H9 (cell line): ENCODE results near the gene GSG1L. TPM values are rescaled to one million over a fixed set of nuclear protein-coding genes. Genes with fewer than 3 reads are reported as not detected.

Experiments
- DNase-seq: peaks from one replicate; pipeline ENCODE4 v3.0.0-alpha.2; 2017
- H2AFZ ChIP-seq: one replicate; pipeline ENCODE4 v1.6.1; 2013; ENCODE audit warnings: mild to moderate bottlenecking, low read length, control low read depth, moderate library complexity
- H2AK5ac ChIP-seq: 2 replicates; pipeline ENCODE4 v1.6.1; 2013; ENCODE audit warnings: low read length, control low read depth, mixed read lengths; ENCODE audit not compliant: insufficient read length
- H2BK120ac ChIP-seq: one replicate; pipeline ENCODE4 v1.6.1; 2013; ENCODE audit warnings: low read depth, mild to moderate bottlenecking, low read length, control low read depth, inconsistent platforms; ENCODE audit not compliant: poor library complexity, severe bottlenecking
- H2BK12ac ChIP-seq: 2 replicates; pipeline ENCODE4 v1.6.1; 2013; ENCODE audit warnings: low read length, control low read depth, mixed read lengths, low read depth; ENCODE audit not compliant: insufficient read length
- H2BK15ac ChIP-seq: 2 replicates; pipeline ENCODE4 v1.6.1; 2013; ENCODE audit warnings: low read depth, low read length, control low read depth
- H2BK20ac ChIP-seq: one replicate; pipeline ENCODE4 v1.6.1; 2013; ENCODE audit warnings: low read depth, mild to moderate bottlenecking, low read length, control low read depth, inconsistent platforms; ENCODE audit not compliant: poor library complexity, severe bottlenecking
- H2BK5ac ChIP-seq: 2 replicates; pipeline ENCODE4 v1.6.1; 2013; ENCODE audit warnings: low read length, control low read depth, mixed read lengths; ENCODE audit not compliant: insufficient read length
- H3K14ac ChIP-seq: 2 replicates; pipeline ENCODE4 v1.6.1; 2013; ENCODE audit warnings: low read length, control low read depth; ENCODE audit not compliant: insufficient read depth
- H3K18ac ChIP-seq: 2 replicates; pipeline ENCODE4 v1.6.1; 2013; ENCODE audit warnings: low read depth, mild to moderate bottlenecking, mixed read lengths, low read length, control low read depth; ENCODE audit not compliant: insufficient read length
- H3K23ac ChIP-seq: 2 replicates; pipeline ENCODE4 v1.6.1; 2013; ENCODE audit warnings: low read length, control low read depth, mixed read lengths, low read depth; ENCODE audit not compliant: insufficient read length
- H3K23me2 ChIP-seq: 2 replicates; pipeline ENCODE4 v1.6.1; 2013; ENCODE audit warnings: low read depth, mild to moderate bottlenecking, mixed read lengths, low read length, control low read depth; ENCODE audit not compliant: insufficient read length, poor library complexity, severe bottlenecking
- H3K27ac ChIP-seq: 2 replicates; pipeline ENCODE4 v1.5.1; 2013; ENCODE audit warnings: low read length, control low read depth, mixed read lengths, low read depth; ENCODE audit not compliant: insufficient read length
- H3K27me3 ChIP-seq: 2 replicates; pipeline ENCODE4 v1.6.1; 2013; ENCODE audit warnings: low read length, control low read depth, inconsistent platforms; ENCODE audit not compliant: insufficient read depth
- H3K4ac ChIP-seq: 2 replicates; pipeline ENCODE4 v1.6.1; 2013; ENCODE audit warnings: low read depth, mild to moderate bottlenecking, control low read depth, inconsistent platforms, low read length, moderate library complexity
- H3K4me1 ChIP-seq: 2 replicates; pipeline ENCODE4 v1.6.1; 2013; ENCODE audit warnings: low read length, control low read depth, inconsistent platforms; ENCODE audit not compliant: insufficient read depth
- H3K4me2 ChIP-seq: 2 replicates; pipeline ENCODE4 v1.6.1; 2013; ENCODE audit warnings: low read length, control low read depth, mixed read lengths; ENCODE audit not compliant: insufficient read length, insufficient read depth
- H3K56ac ChIP-seq: 2 replicates; pipeline ENCODE4 v1.6.1; 2013; ENCODE audit warnings: low read depth, mild to moderate bottlenecking, mixed read lengths, low read length, control low read depth; ENCODE audit not compliant: insufficient read length
- H3K79me1 ChIP-seq: 2 replicates; pipeline ENCODE4 v1.6.1; 2013; ENCODE audit warnings: low read depth, mild to moderate bottlenecking, moderate library complexity, low read length, control low read depth, inconsistent platforms; ENCODE audit not compliant: insufficient read depth, poor library complexity, severe bottlenecking
- H3K79me2 ChIP-seq: 2 replicates; pipeline ENCODE4 v1.6.1; 2013; ENCODE audit warnings: low read length, control low read depth, inconsistent platforms; ENCODE audit not compliant: insufficient read depth
- H3K9ac ChIP-seq: 2 replicates; pipeline ENCODE4 v1.6.1; 2013; ENCODE audit warnings: low read length, control low read depth, mixed read lengths; ENCODE audit not compliant: insufficient read length; ENCODE audit errors: extremely low read depth
- H3K9me3 ChIP-seq: one replicate; pipeline ENCODE4 v1.6.1; 2013; ENCODE audit warnings: low read depth, low read length, inconsistent platforms; ENCODE audit not compliant: control insufficient read depth
- H3T11ph ChIP-seq: one replicate; pipeline ENCODE4 v1.6.1; 2013; ENCODE audit warnings: mild to moderate bottlenecking, low read length, control low read depth, inconsistent platforms
- H4K20me1 ChIP-seq: one replicate; pipeline ENCODE4 v1.6.1; 2013; ENCODE audit not compliant: control insufficient read depth, insufficient read length, insufficient read depth
- H4K5ac ChIP-seq: 2 replicates; pipeline ENCODE4 v1.6.1; 2013; ENCODE audit warnings: low read depth, mild to moderate bottlenecking, mixed read lengths, low read length, control low read depth; ENCODE audit not compliant: insufficient read length
- H4K8ac ChIP-seq: replicated peaks from 2 replicates; pipeline ENCODE4 v1.6.1; 2013; ENCODE audit warnings: low read length, control low read depth, mixed read lengths, low read depth; ENCODE audit not compliant: insufficient read length
- H4K91ac ChIP-seq: 2 replicates; pipeline ENCODE4 v1.6.1; 2013; ENCODE audit warnings: low read depth, mild to moderate bottlenecking, moderate library complexity, mixed read lengths, low read length, control low read depth; ENCODE audit not compliant: insufficient read length
- H3K27ac Mint-ChIP-seq, 3 experiments: 2 replicates in 2 of 3; 3 replicates in 1 of 3; pipeline ENCODE4 v1.8.0; 2020 to 2021; ENCODE audit warnings: mixed read lengths in 3 of 3, mild to moderate bottlenecking in 1 of 3, moderate library complexity in 1 of 3
- H3K27me3 Mint-ChIP-seq: 2 replicates; pipeline ENCODE4 v1.8.0; 2021; ENCODE audit warnings: low read depth, mild to moderate bottlenecking, moderate library complexity, mixed read lengths
- H3K36me3 Mint-ChIP-seq, 3 experiments: 2 replicates in 2 of 3; 3 replicates in 1 of 3; pipeline ENCODE4 v1.8.0; 2020 to 2021; ENCODE audit warnings: low read depth in 3 of 3, mixed read lengths in 3 of 3; ENCODE audit not compliant: insufficient read depth in 1 of 3
- H3K4me1 Mint-ChIP-seq, 2 experiments: 2 replicates each; pipeline ENCODE4 v1.8.0; 2020; ENCODE audit warnings: mixed read lengths in 2 of 2
- H3K4me3 Mint-ChIP-seq, 2 experiments: 2 replicates in 1 of 2; 3 replicates in 1 of 2; pipeline ENCODE4 v1.8.0; 2020 to 2021; ENCODE audit warnings: mild to moderate bottlenecking in 2 of 2, mixed read lengths in 2 of 2, moderate library complexity in 1 of 2
- H3K9me3 Mint-ChIP-seq, 2 experiments: 2 replicates in 1 of 2; 3 replicates in 1 of 2; pipeline ENCODE4 v1.8.0; 2020; ENCODE audit warnings: mild to moderate bottlenecking in 2 of 2, mixed read lengths in 2 of 2, moderate library complexity in 1 of 2
- CTCF ChIP-seq: fragments of 200-600 bp; sonication (generic); conservative IDR thresholded peaks from 3 replicates; pipeline ENCODE4 v1.8.0; 2021; ENCODE audit warnings: antibody characterized with exemption, mild to moderate bottlenecking
- WGBS: extraction: QIAGEN DNeasy Blood & Tissue Kit; methylation state at CpG from one replicate; pipeline ENCODE4 v1.1.7; 2013; ENCODE audit warnings: missing lambda C conversion rate, low lambda C conversion rate, mixed read lengths; ENCODE audit not compliant: insufficient read length; ENCODE audit errors: extremely low coverage; 5-methylcytosine and 5-hydroxymethylcytosine counted together
- total RNA-seq: library from RNA; stranded (reverse); gene quantifications from 2 replicates; pipeline ENCODE4 v1.2.1, GENCODE V29; 2021

GSG1L gene
- total RNA-seq, 1 experiment from 2014 or later: 0.35 TPM

DNA sequence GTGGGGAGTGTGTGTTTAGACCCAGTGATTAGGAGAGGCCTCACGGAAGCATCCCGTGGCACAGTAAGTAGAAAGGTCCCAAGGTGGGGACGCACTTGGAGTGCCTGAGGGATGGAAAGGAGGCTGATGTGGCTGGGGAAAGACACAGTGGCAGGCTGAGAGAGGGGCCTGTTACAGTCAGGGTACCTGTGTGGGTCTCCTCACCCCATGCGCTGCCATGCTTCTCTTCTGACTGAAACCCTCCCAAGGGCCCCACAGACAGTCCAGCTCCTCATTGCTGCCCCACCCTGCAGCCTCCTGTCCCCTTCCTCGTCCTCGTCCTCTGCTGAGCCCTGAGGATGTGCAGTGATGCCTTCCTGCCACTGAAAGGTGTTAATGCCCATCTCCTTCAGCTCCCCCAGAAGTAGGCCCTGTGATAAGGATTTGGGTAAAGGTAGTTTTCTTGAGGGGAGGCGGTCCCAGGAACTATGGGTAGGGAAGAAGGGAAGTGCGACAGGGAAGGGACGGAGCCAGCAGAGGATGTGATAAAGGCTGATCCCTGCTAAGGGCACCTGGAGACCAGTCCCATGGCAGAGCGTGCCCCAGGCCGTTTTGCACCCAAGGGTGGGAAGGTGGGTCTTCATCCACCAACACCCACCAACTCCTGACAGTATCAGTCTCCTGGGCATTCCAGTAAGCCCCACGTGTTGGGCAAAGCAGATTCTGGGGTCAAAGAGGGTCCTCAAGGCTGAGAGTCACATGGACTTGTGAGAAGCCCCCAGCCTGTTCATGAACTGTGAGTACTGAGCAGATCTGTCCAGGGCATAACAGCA lies 237.2 kb downstream of the GSG1L start:
- no peak overlapping the region for H3T11ph ChIP-seq
- no peak overlapping the region for H4K5ac ChIP-seq
- H2AK5ac ChIP-seq: no peak overlapping the region
- no peaks in the 10 kb centered on the region for H3K4me1 ChIP-seq
- H4K20me1 ChIP-seq: no peaks in the 10 kb centered on the region
- no peaks in the 10 kb centered on the region for H3K79me2 ChIP-seq
- H2BK12ac ChIP-seq: no peak overlapping the region
- H3K27me3 ChIP-seq: no peaks in the 10 kb centered on the region
- no peak for DNase-seq
- H3K9me3 ChIP-seq: no peaks in the 10 kb centered on the region
- H3K23me2 ChIP-seq: no peaks in the 10 kb centered on the region
- H3K23ac ChIP-seq: no peak overlapping the region
- no peak overlapping the region; the same call in 1 of the 2 replicates for H3K14ac ChIP-seq
- H2BK120ac ChIP-seq: no peak overlapping the region
- H2AFZ ChIP-seq: no peak overlapping the region
- no peak overlapping the region for H3K4me3 Mint-ChIP-seq
- peaks cover 13 to 16% of the 10 kb centered on the region in 2 experiments for H3K9me3 Mint-ChIP-seq
- H3K79me1 ChIP-seq: no peaks in the 10 kb centered on the region
- H2BK5ac ChIP-seq: no peak overlapping the region
- no peak overlapping the region for H3K4ac ChIP-seq
- no peak overlapping the region for H3K27ac ChIP-seq
- H4K8ac ChIP-seq: no peak overlapping the region
- no peak overlapping the region for H3K4me2 ChIP-seq
- no peak overlapping the region for H3K27ac Mint-ChIP-seq
- no peak overlapping the region for H4K91ac ChIP-seq
- peaks cover 4 to 5% (median 5%) of the 10 kb centered on the region in 3 experiments for H3K36me3 Mint-ChIP-seq
- H3K4me1 Mint-ChIP-seq: peaks cover 4 to 12% of the 10 kb centered on the region in 2 experiments; a peak in 3 of 4 replicates
- H3K18ac ChIP-seq: no peak overlapping the region
- no peak overlapping the region for H2BK20ac ChIP-seq
- H3K9ac ChIP-seq: no peak overlapping the region
- no peak overlapping the region for H2BK15ac ChIP-seq
- peaks cover 14% of the 10 kb centered on the region for H3K27me3 Mint-ChIP-seq
- WGBS: no CpG with 5 or more reads among the region's 12 CpGs
- H3K56ac ChIP-seq: no peak overlapping the region
- TF ChIP-seq CTCF: no peak
